Measurements from ENCODE around the gene CCL24.
"Not testable (repeated sequence)": the region's sequence is repeated elsewhere in the genome, so short reads cannot be mapped to it uniquely, and the experiment has no call there.

Gene CCL24

DNA sequence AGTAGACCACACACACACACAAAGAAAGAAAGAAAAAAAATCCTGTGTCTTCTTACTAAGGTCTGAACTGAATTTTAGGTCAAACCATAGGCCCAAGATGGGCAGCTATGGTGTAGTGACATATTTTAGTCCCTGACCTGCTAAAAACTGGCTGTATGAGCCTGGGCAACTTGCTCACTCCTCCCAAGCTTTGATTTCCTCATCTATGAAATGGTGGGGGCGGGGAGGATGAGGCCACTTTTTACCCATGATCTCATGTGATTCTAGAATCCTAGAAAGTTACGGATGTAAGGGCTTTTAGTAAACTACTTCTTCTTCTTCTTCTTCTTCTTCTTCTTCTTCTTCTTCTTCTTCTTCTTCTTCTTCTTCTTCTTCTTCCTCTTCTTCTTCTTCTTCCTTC lies 6.1 kb upstream of the CCL24 start:
- no peak for DNase-seq (ENCODE audit: low read depth in 2 of 2)

DNA sequence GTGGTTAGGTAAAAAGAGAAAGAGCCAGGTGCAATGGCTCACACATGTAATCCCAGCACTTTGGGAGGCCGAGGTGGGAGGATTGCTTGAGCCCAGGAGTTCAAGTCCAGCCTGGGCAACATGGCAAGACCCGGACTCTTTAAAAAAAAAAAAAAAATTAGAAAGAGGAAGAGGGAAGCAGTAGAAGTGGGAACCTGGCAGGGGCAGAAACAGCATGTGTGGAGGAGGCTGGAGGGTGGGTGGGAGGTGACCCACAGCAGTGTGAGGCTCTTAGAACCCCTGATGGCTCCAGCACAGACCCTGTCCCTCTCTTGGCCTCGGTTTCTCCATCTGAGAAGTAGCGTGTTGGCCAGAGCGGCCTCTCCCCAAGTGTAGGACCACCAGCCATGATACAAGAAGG lies 4.9 kb upstream of the CCL24 start:
- DNase-seq (ENCODE audit: low read depth in 2 of 2) = no peak

DNA sequence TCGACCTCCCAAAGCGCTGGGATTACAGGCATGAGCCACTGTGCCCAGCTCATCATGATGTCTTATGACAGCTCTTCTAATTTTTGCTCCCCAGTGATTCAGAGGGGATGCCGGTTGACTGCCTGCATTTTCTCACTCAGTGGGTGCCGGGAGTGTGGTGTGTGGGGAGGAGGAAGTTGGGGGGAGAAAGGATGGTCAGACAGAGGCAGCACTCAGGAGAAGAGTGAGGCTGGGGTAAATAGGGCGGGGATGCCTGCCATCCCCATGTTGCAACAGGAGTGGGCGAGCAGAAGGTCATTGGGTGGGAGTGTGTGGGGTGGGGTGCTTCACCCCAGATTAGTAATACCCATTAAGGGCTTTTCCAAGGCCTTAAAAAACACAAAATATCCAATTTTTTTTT lies 3.5 kb upstream of the CCL24 start:
- no peak for DNase-seq (ENCODE audit: low read depth in 2 of 2)

DNA sequence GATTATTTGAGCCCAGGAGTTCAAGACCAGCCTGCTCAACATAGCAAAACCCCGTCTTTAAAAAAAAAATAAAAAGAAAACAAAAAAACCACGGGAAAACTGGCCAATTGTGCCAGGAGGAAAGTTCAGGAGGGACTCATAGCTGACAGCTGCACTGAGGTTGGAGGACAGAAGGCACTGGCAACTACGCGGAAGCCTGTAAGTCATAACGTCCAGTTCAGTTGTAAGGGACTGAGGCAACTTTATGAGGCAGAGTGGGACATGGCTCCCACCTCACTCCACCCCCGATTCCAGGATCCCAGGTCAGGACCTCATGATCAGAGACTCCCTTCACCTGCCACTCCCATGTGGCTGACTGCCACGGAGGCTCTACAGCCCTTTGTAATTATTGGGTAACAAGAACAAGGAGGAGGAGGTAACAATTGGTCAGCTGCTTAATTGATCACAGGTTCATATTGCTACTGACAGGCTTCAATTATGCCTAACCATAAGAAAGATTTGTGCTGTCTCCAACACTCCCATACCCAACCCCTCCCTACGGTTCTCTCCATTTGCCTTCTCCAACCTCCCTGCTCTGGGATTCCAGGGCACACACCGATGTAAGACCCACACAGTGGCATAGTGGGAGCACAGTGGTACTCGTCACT lies 1.9 kb upstream of the CCL24 start:
- DNase-seq (ENCODE audit: low read depth in 2 of 2) = no peak

DNA sequence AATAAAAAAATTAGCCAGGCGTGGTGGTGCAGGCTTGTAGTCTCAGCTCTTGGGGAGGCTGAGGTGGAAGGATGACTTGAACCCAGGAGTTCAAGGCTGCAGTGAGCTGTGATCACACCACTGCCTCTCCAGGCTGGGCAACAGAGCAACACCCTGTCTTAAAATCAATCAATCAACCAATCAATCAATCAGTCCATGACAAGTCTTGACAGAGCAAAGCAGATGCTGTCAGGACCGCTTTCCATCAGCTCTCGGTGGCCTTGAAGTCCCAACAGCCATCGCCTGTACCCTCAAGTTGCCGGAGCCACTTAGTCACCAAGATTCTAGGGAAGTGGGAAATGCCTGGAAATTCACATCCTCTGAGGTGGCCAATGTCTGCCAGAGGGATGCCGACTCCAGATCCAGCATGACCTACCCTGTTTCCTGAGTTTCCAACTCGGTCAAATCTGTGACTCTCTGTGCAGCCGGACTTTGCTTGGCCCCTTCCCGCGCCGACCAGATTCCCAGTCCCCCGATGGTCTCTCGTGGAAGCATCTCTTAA lies 871 bp upstream of the CCL24 start:
- no peak for DNase-seq (ENCODE audit: low read depth in 2 of 2)

DNA sequence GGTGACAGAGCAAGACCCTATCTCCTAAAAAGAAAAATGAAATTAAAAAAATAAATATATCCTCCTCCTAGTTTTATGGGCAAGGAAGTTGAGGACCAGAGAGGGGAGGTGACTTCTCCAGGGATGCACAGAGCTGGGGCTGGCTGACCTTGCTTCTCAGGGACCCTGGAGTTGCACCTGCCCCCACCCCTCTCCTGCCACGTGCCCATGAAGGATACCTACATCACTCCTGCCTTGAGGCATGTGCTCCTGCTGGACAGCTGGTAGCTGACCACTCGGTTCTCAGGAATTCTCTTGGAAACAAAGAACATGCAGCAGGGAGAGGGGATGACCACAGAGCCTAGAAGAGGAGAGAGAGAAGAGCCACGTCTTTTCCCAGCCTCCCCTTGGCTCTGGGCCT lies 522 bp downstream of the CCL24 start:
- no peak for DNase-seq (ENCODE audit: low read depth in 2 of 2)

DNA sequence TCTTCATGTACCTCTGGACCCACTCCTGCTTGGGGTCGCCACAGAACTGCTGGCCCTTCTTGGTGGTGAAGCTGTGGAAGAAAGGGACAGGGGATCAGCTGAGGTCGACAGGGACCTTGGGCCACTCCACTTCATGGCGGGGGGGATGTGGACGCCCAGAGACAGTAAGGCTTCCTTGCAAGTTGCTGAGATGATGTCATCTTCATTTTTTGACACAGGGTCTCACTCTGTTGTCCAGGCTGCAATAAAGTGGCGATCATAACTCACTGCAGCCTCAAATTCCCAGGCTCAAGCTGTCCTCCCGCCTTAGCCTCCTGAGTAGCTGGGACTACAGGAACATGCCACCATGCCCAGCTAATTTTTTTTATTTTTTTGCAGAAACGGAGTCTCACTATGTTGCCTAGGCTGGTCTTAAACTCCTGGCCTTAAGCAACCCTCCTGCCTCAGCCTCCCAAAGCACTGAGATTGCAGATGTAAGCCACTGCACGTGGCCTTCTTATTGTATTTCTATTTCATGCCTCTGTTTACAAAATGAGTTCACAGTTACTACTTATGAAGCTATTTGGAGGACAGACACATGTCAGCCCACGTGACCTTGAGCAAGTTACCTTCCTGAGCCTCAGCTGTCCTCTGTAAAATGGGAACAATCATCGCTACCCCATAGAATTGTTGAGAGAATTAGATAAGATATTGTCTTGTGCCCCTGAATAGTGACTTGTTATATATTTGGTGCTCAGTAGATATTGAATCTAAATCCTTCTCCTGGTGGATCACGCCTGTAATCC lies 1.5 kb downstream of the CCL24 start:
- no peak for DNase-seq (ENCODE audit: low read depth in 2 of 2)

DNA sequence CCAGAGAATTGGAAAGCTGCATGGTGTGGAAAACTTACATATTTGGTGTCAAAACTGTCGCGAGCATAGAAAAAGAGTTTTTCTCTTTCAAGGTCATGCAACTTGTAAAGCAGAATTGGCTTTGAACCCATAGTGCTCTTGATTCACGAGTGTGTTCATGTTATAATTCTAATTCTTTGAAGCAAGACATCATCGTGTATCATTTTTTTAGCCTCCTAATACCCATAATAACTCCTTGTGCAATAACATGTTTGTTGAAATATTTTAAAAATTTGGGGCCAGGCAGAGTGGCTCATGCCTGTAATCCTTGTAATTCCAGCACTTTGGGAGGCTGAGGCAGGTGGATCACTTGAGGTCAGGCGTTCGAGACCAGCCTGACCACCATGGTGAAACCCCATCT lies 4.2 kb downstream of the CCL24 start:
- no peak for DNase-seq (ENCODE audit: low read depth in 2 of 2)

DNA sequence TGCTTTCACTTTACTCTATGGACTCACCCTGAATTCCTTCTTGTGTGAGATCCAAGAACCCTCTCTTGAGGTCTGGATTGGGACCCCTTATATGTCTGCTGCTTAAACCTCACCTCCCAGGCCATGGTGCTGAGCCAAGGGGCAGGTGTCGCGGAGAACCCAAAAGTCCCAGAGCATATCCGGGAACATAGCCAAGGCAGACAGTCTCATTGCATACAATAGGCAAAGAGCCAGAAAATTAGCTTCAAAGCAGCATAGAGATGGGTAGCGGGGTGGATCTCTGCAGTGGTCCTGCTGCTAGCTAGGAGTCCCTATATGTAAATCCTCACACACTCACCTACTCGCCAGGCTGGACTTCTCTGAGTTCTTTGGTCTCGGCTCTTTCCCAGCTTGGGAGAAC lies 5.5 kb downstream of the CCL24 start:
- no peak for DNase-seq (ENCODE audit: low read depth in 2 of 2)

DNA sequence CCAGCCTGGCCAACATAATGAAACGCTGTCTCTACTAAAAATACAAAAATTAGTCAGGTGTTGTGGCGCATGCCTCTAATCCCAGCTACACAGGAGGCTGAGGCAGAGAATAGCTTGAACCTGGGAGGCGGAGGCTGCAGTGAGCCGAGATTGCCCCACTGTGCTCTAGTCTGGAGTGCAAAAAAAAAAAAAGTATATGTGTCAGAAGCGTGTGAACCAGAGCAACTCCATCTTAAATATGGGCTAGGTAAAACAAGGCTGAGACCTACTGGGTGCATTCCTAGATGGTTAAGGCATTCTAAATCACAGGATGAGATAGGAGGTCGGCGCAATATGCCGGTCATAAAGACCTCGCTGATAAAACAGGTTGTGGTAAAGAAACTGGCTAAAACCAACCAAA lies 6.2 kb downstream of the CCL24 start:
- no peak for DNase-seq (ENCODE audit: low read depth in 2 of 2)

DNA sequence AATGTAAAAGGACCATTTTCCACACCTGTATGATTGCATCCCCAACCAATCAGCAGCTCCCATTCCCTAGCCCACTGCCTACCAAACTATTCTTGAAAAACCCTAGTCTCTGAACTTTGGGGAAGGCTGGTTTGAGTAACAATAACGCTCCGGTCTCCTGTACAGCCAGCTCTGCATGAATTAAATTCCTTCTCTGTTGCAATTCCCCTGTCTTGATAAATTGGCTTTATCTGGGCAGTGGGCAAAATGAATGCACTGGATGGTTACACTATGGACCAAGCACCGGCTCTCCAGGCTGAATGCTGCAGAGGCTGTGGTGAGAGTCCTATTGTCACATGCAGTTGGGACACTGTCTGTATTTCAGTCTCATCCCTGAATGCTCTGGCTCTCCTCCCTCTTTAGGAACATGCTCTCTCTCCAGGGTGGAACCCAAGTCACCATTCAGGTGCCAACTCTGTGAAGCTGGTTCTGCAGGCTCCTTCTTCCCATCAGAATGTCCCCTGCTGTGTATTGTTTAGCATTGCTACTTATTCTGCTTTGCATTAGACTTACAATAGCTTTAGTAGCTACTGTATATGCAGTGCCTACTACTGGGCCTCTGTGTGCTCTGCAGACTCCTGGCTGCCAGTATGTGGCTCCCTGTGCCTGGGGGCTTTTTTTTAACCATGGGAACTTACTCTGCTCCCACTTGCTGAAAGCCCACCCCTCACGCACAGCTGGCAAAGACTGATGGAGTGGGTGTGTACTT lies 6.9 kb downstream of the CCL24 start:
- no peak for DNase-seq (ENCODE audit: low read depth in 2 of 2)

DNA sequence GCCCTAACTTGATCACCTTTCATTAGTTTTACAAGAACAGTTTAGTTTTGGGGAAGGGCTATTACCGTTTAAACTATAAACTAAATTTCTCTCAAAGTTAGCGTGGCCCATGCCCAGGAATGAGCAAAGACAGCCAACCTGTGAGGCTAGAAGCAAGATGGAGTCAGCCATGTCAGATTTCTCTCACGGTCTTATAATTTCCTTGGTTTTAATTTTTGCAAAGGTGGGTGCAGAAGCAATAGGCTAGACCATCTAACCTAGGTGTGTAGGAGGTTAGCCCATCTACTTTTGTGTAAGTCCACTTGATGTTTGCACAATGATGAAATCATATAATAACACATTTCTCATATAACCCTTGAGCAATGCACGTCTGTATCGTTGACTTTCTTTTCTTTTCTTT lies 8.9 kb downstream of the CCL24 start:
- no peak for DNase-seq (ENCODE audit: low read depth in 2 of 2)

DNA sequence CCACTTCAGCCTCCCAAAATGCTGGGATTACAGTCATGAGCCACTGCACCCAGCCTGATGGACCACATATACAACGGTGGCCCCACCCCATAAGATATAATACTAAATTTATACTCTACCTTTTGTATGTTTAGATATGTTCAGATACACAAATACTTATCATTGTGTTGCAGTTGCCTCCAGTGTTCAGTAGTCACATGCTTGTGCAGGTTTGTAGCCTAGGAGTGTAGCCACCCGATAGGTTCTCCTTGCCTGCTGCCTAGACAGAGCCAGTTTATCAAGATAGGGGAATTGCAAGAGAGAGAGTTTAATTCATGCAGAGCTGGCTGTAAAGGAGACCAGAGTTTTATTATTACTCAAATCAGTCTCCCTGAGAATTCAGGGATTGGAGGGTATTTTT lies 9.6 kb downstream of the CCL24 start:
- DNase-seq (ENCODE audit: low read depth in 2 of 2) = no peak

DNA sequence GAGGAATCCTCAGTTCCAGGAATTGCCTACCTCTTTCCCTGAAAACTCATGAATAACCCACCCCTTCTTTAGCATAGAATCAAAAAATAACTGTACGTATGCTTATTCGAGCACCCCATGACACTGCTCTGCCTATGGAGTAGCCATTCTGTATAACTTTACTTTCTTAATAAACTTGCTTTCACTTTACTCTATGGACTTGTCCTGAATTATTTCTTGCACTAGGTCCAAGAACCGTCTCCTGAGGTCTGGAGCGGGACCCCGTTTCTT lies 11.1 kb downstream of the CCL24 start:
- no peak for DNase-seq (ENCODE audit: low read depth in 2 of 2)

DNA sequence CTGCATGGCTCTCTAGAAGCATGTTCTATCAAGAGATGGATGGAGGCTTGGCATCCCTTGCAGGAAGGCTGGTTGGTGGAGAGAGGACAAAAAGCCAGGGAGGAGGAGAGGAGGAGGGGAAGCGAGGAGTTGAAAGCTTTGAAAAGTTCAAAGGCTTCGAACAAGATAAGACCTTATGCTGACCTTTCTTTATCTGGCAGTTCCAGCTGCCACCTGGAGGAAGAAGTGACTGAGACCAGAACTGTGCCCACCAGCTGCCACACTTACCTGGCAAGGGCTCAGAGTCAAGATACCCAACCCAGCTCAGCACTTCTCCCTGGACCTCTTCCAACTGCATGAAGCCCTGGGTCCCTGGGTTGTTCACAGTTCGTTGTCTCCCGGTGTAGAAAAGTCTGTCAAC lies 14.8 kb downstream of the CCL24 start:
- no peak for DNase-seq (ENCODE audit: low read depth in 2 of 2)

DNA sequence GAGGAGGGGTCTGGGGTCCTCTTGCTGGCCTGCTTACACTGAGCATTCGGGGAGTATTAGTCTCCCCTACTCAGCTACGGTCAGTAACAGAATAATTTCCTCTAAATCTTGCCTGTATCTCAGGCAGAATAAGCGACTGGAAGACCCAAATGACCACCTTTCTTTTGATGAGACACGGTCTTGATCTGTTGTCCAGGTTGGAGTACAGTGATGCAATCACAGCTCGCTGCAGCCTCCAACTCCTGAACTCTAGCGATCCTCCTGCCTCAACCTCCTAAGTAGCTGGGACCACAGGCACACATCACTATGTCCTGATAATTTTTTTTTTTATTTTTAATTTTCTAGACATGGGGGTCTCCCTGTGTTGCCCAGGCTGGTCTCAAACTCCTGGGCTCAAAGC lies 17.2 kb downstream of the CCL24 start:
- DNase-seq (ENCODE audit: low read depth in 2 of 2) = no peak

DNA sequence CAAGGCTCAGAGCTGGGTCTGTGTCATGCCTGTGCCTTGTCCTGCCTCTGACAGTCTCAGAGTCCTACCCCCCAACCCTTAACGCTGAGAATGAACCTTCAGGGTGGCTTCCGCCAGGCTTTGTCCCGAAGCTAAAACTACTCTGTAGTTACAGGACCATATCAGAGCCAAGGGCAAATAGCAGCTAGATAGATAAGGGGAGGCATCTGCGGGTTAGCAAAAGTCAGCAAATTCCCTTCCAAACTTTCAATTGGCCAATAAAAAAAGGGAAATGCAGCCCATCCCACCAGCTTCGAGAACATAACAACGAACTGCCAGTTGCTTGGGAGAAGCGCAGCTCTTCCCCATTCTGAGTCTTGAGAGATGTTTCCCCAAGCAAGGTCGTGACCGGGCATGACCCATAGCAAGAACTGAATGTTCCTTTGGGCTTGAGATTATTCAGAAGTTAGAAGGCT lies 17.7 kb downstream of the CCL24 start:
- DNase-seq (ENCODE audit: low read depth in 2 of 2) = no peak

DNA sequence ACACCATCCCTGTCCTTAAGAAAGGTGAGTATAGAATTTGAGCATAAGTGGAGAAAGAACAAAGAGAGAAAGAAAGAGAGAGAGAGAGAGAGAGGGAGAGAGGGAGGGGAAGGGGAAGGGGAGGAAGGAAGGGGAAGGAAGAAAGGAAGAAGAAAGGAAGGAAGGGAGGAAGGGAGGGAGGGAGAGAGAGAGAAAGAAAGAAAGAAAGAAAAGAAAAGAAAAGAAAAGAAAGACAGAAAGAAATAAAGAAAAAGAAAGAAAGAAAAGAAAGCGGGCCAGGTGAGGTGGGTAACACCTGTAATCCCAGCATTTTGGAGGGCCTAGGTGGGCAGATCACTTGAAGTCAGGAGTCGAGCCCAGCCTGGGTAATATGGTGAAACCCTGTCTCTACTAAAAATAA lies 19.9 kb downstream of the CCL24 start:
- no peak for DNase-seq (ENCODE audit: low read depth in 2 of 2)

DNA sequence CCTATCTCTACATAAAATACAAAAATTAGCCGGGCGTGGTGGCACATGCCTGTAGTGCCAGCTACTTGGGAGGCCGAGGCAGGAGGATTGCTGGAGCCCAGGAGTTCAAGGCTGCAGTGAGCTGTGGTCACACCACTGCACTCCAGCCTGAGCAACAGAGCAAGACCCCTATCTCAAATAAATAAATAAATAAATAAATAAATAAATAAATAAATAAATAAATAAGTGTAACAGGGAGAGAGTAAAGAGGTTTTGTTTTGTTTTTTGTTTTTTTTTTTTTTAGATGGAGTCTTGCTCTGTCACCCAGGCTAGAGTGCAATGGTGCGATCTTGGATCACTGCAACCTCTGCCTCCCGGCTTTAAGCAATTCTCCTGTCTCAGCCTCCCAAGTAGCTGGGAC lies 21.0 kb downstream of the CCL24 start:
- DNase-seq (ENCODE audit: low read depth in 2 of 2) = not testable (repeated sequence)

DNA sequence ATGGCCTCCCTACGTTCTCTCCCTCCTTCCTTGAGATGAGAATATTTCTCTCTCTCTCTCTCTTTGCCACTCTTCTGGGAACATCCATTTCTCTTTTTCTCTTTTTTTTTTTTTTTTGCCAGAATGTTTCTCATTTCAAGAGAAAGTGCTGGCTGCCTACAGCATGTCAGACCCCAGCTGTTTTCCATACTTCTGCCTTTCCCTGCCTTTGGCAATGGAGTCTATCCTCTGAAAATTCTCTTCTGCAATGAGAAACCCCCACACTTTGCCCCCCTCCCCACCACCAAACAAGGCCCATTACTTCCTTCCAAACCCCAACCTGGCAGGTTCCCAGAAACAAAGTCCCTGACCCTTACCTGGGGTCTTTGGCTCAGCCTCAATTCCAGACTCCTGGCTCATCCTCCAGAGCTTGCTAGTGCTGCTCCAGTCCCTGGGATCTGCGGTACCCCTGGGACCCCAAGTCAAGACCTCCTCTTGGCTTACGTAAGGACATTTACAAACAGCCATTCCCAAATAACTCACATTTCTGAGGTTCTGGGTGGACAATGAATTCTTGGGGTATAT lies 24.2 kb downstream of the CCL24 start:
- no peak for DNase-seq (ENCODE audit: low read depth in 2 of 2)

DNA sequence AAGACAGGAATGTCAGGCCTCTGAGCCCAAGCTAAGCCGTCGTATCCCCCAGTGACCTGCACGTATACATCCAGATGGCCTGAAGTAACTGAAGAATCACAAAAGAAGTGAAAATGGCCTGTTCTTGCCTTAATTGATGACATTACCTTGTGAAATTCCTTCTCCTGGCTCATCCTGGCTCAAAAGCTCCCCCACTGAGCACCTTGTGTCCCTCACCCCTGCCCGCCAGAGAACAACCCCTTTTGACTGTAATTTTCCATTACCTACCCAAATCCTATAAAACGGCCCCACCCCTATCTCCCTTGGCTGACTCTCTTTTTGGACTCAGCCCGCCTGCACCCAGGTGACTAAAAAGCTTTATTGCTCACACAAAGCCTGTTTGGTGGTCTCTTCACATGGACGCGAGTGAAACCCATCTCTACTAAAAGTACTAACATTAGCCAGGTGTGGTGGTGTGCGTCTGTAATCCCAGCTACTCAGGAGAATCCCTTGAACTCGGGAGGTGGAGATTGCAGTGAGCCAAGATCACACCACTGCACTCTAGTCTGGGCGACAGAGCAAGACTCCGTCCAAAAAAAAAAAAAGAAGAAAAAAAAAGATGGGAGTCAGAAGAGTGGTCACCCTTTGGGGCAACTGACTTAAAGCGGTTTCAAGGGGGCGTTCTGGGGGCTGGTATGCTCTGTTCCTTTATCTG lies 25.3 kb downstream of the CCL24 start:
- DNase-seq (ENCODE audit: low read depth in 2 of 2) = not testable (repeated sequence)

DNA sequence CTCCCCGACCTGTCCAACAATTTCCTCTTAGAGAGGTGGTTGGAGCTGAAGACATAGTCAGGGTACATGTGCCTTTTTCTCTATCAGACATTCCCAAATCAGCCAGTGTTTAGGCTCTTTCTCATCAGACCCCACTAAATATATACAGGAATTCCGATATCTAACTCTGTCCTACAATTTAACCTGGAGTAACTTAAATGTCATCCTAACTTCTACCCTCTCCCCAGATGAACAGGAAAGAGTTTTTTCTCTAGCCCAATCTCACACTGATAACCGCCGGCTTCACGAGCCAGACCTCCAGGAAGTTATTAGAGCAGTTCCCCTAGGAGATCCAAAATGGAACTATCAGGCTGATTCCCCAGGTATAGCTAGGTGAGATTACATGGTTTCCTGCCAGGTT lies 30.5 kb downstream of the CCL24 start:
- DNase-seq (ENCODE audit: low read depth in 2 of 2) = not testable (repeated sequence)

Data from stimulated activated CD8-positive, alpha-beta memory T cell treated with anti-CD3 and anti-CD28 coated beads, Interleukin-15, amount 100 ng/mL, for 4 hours (primary cell).